NCI-H526 treated with DMSO at 0.1 percent for 48 hours (cell line): ENCODE measurements around the gene NACA.

ENCODE experiments used
- DNase-seq: peaks from one replicate; lab custom pipeline; 2025; lab: John Stamatoyannopoulos, UW

Gene NACA

DNA sequence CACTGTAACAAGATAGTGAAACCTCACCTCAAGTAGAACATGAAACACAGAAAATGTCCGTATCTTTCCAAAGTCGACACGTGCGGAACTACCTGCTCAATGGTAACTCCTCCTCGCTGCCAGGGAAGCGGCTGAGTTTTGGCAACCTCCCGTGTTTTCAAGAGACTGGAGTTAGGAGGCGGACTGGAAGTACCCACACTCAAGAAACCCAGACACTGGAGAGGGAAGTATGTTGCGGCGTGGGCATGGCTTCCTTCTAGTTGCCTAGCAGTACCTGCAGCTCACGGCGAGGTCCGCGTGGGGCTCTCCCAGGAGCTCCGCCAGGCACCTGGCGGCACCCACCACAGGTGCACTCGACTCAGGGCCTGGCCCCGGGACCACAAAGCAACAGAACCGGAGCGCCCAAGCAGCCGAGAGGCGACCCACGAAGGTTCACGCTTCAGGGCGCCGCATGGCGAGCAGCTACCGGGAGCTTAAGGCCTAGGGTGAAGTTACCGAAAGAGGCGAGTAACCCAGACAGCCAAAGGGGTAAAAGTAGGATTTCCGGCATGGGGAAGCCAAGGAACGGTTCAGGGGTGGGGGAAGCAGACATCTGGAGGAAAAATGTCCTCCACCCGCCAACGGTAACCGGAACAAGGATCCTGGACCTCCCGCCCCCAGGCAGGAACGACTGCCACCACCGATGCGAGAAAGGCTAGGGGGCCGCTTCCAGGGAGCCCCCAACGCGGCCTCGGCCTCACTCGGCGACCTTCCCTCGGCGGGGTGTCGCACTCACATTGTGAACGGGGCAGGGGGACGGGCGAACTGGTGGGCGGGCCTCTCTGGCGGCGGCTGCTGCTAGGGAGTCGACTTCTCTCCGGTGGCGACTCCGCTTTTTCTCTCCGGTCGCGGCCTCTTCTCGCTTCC lies 37.6 kb downstream of the NACA start:
- peak; percentile 58 for DNase-seq

DNA sequence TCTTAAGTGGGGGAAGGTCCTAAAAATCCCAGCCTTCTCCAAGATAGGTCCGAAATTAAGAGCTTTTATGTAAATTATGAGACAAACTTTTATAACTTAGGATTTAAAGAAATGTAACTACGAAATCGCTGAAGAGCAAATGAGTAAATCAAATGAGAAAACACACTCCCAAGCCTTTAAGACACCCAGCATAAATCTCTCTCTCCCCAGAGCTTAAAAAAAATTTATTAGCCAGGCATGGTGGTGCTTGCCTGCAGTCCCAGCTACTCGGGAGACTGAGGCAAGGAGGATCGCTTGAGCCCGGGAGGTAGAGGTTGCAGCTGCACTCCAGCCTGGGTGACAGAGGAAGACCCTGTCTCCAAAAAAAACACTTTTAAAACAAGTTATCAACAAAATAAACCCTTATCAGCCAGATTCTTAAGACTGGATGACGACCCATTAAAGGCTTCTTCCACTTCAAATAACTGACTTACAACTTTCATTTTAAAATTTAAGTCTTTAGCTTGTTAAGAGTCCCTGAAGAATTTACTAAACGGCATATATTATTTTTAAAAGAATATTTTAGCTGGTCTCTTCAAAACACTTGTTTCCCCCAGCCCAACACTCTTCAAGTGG lies 40.2 kb downstream of the NACA start:
- no peak for DNase-seq

DNA sequence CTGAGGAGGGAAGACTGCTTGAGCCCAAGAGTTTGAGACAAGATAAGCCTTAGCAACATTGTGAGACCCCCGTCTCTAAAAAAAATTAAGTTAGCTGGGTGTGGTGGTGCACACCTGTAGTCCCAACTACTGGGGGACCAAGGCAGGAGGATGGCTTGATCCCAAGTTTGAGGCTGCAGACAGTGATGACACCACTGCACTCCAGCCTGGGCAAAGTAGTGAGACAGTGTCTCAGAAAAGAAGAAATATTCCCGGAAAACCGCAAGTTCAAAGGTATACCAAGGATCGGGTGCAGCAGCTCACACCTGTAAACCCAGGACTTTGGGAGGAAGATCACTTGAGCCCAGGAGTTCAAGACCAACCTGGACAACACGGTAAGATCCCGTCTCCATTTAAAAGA lies 42.8 kb downstream of the NACA start:
- DNase-seq, result no peak

DNA sequence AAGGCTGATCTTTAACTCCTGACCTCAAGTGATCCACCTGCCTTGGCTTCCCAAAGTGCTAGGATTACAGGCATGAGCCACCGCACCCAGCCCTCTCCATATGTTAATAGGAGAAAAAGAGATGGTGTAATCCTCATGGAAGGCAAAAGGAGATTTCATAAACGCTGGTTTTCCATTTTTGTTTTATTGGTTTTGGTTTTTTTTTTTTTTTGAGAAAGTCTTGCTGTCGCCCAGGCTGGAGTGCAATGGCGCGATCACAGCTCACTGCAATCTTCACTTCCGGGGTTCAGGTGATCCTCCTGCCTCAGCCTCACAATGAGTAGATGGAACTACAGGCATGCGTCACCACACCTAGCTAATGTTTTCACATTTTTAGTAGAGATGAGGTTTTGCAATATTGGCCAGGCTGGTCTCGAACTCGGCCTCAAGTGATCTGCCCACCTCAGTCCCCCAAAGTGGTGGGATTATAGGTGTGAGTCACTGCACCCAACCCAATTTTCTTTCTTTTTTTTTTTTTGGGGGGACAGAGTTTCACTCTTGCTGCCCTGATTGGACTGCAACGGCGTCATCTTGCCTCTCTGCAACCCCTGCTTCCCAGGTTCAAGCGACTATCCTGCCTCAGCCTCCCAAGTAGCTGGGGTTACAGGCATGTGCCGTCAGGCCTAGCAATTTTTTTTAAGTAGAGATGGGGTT lies 45.1 kb downstream of the NACA start:
- no peak for DNase-seq

DNA sequence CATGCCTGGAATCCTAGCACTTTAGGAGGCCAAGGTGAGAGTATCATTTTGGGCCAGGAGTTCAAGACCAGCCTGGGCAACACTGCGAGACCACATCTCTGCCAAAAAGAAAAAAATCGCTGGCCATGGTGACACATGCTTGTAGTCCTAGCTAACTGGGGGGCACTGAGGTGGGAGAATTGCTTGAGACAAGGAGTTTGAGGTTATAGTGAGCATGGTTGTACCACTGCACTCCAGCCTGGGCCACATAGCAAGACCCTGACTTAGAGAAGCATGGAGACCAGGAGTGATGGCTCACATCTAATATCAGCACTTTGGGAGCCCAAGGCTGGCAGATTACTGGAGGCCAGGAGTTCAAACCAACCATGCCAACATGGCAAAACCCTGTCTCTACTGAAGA lies 46.2 kb downstream of the NACA start:
- no peak for DNase-seq

DNA sequence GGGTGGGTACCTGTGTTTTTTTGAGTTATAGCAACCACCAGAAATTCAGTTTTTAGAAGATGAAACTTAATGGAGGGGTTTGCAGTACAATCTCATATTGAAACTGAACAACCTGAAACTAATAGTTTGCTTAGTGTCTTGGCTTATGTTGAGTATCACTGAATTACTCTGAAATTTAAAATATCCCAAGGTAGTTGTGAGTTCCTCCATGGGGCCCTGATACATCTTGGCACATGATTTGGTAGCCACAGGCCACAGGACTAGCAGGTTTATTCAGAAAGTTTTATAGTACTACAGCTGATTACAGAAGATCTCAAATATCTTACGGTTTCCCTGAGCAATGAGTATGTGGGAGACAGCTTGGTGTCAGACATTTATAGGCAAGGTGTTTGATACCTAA lies 47.4 kb downstream of the NACA start:
- DNase-seq, result no peak

DNA sequence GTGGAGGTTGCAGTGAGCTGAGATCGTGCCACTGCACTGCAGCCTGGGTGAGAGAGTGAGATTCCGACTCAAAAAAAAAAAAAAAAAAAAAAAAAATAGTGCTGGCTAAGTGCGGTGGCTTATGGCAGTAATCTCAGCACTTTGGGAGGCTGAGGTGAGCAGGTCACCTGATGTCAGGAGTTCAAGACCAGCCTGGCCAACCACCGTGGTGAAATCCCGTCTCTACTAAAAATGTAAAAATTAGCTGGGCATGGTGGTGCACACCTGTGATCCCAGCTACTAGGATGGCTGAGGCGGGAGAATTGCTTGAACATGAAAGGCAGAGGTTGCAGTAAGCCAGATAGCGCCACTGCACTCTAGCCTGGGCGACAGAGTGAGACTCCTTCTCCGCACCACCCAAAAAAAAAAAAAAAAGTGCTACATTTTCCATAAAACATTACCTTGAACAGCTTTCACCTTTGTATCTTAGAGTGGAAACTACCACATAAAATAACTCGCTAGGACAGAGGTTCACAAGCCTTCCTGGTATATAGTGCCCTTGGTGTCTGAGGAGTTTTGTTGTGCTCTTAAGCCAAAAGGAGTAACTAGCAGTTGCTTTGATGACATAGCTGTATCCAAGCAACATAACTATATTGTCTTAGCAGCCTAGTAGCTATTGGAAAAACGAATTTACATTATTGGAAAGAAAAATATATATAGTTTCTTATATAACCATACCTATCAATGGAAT lies 48.1 kb downstream of the NACA start:
- DNase-seq, result no peak

DNA sequence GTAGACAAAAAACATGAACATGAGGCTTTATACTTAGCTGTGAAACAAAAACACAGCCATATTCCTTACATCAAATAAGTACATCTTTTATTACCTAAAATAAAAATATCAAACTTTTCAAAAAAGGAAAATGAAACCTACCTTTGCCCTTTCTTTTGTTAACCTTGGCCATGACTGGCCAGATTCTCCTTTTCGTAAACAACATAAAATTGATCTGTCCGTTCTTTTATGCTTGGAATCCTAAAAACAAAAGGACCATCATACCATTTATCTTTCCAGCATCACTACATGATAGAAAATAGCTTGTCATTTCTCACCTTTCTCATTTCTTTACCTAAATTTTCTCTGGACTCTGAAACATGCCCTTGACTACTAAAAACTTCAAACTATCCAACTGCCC lies 53.5 kb downstream of the NACA start:
- DNase-seq, result no peak

DNA sequence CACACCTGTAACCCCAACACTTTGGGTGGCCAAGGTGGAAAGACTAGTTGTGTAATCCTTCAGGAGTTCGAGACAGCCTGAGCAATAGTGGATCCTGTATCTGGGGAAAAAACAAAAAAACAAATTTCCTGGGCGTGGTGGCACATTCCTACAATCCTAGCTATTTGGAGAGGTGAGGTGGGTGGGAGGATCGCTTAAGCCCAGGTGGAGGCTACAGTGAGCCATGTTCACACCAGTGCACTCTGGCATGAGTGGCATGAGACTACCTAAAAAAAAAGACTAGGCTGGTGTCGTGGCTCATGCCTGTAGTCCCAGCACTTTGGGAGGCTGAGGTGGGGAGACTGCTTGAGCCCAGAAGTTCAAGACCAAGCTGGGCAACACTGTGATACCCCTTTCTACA lies 54.3 kb downstream of the NACA start:
- no peak for DNase-seq

DNA sequence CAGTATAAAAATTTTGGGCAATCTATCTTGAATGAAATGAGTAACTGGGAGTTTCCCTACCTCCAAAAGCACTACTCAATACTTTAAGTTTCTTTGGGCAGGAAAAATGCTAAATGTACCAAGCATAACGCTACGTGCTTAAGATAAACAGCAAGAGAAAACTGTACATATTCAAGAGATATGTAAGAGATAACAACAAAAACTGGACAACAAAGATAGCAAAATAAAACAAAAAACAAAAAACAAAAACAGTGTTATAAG lies 57.0 kb downstream of the NACA start:
- DNase-seq, result no peak
